Adrenal gland (tissue), 12 donors: ENCODE results near the gene MT1A. TPM values are rescaled to one million over a fixed set of nuclear protein-coding genes. Genes with fewer than 3 reads are reported as not detected.

Experiments used
- DNase-seq, 7 donors: peaks; one replicate each; pipeline ENCODE4 v3.0.0-alpha.2; 2019 to 2020
- H3K27ac ChIP-seq, 5 donors: fragments of 200-600 bp; sonication (generic) in 4 of 5; 1 replicate in 3 of 5; 2 replicates in 2 of 5; pipeline versions ENCODE4 v1.5.1 to v1.8.0; 2016 to 2020; ENCODE audit warnings: mild to moderate bottlenecking in 1 of 5
- H3K27me3 ChIP-seq: fragments of 200-600 bp; 2 replicates; pipeline ENCODE4 v1.8.0; 2021
- H3K36me3 ChIP-seq, 2 donors: fragments of 200-600 bp; replicated peaks in 1 of 2; 1 replicate in 1 of 2; 2 replicates in 1 of 2; pipeline versions ENCODE4 v1.5.1 to v1.8.0; 2018 to 2022
- H3K4me1 ChIP-seq, 2 donors: fragments of 200-600 bp; replicated peaks in 1 of 2; 1 replicate in 1 of 2; 2 replicates in 1 of 2; pipeline versions ENCODE4 v1.5.1 to v1.8.0; 2018 to 2021
- H3K4me3 ChIP-seq, 4 donors: fragments of 200-600 bp; sonication (generic) in 3 of 4; one replicate each; pipeline ENCODE4 v1.5.1; 2016 to 2018
- H3K9me3 ChIP-seq, 3 donors: fragments of 200-600 bp; sonication (generic) in 1 of 3; replicated peaks in 1 of 3; 1 replicate in 2 of 3; 2 replicates in 1 of 3; pipeline versions ENCODE4 v1.5.1 to v1.8.0; 2016 to 2021
- CTCF ChIP-seq, 6 experiments: fragments of 450-650 bp in 4 of 6; fragments of 200-600 bp in 2 of 6; sonication (generic) in 1 of 6; IDR thresholded peaks; 1 replicate in 5 of 6; 2 replicates in 1 of 6; pipeline versions ENCODE4 v1.5.1 to v1.8.0; 2016 to 2021; ENCODE audit warnings: antibody characterized with exemption in 6 of 6, mild to moderate bottlenecking in 2 of 6, moderate library complexity in 1 of 6
- POLR2A ChIP-seq, 2 donors: fragments of 450-650 bp; IDR thresholded peaks; one replicate each; pipeline ENCODE4 v1.6.1; 2017; ENCODE audit warnings: antibody characterized with exemption in 2 of 2, mild to moderate bottlenecking in 2 of 2, moderate library complexity in 1 of 2
- WGBS, 4 donors: extraction: QIAGEN DNeasy Blood & Tissue Kit in 2 of 4; methylation state at CpG; one replicate each; pipeline versions ENCODE4 v1.1.5 to v1.1.7; 2013 to 2017; 5-methylcytosine and 5-hydroxymethylcytosine counted together
- intact Hi-C, 2 donors: fragments of 100-400 bp; cut with DNase I; formaldehyde crosslinking; loops; one replicate each; pipeline versions ENCODE4 v1.14.1 to v1.15.0; 2022 to 2023
- polyA plus RNA-seq, 3 donors: library from polyadenylated mRNA; stranded (reverse); fragments of 200-250 nt in 2 of 3; fragments of 350-450 nt in 1 of 3; fragmentation: Illumina TruSeq in 1 of 3; extraction: RNeasy Lipid Tissue Mini Kit (QIAGEN cat#74804) in 1 of 3; gene quantifications; one replicate each; pipeline ENCODE4 v1.2.3, GENCODE V29; 2013 to 2014
- total RNA-seq, 9 donors: library from RNA; depleted of rRNA in 4 of 9; stranded (reverse); fragments of >200 nt in 4 of 9; fragments of 120-200 nt in 1 of 9; fragmentation: NEBNext Ultra II Directional in 1 of 9; extraction: Animal tissue kit (Norgen Biotek cat#: 25700) in 1 of 9; gene quantifications; one replicate each; pipeline versions ENCODE4 v1.1.0 to v1.2.4, GENCODE V29; 2013 to 2023
- donor health status: healthy with polysubstance abuse.
- donor health status: Bipolar disorder and iron deficiency.
- donor health status: DM: yes; HTN: yes; CAD: no.
- donor health status: DM: no; HTN: no; CAD: no.
- donor health status: DM: no; HTN: no; CAD: no.
- donor health status: DM: yes; HTN: yes; CAD: no.

Gene MT1A
- total and polyA plus RNA-seq, 12 donors = 6.9 to 273 (median 19.4) TPM; not detected in 1

- Histone ChIP-seq H3K27me3 (no peaks in the 10 kb centered on the region), H3K4me3 (peak overlapping the region in 1 of 4 donors; percentile 66), H3K9me3 (no peaks in the 10 kb centered on the region), H3K36me3 (no peaks in the 10 kb centered on the region), H3K27ac (peak overlapping the region in 1 of 5 donors; percentile 89), H3K4me1 (peaks cover 23 to 26% of the 10 kb centered on the region in 2 donors)
- intact Hi-C loops = no loop called here
- no peak for DNase-seq
- WGBS, 4 donors = 62 to 78% (median 68%) methylated on average over 5 of the region's 5 CpGs
- TF ChIP-seq POLR2A (IDR thresholded peaks at IDR 0.05) (no peak), CTCF (IDR thresholded peaks at IDR 0.05) (no peak)
These were observed 45.1 kb downstream of the MT1A start for GRCh38 chr16:56683424-56684172.

- H3K4me1 ChIP-seq = peaks cover 23 to 26% of the 10 kb centered on the region in 2 donors
- H3K27ac ChIP-seq = peak overlapping the region in 1 of 5 donors; percentile 51
- no peaks in the 10 kb centered on the region for H3K36me3 ChIP-seq
- H3K4me3 ChIP-seq = no peak overlapping the region
- 65 to 70% (median 67%) methylated on average over 4 of the region's 4 CpGs for WGBS, 4 donors
- no peaks in the 10 kb centered on the region for H3K9me3 ChIP-seq
- no peak for DNase-seq
- TF ChIP-seq CTCF (IDR thresholded peaks at IDR 0.05) (no peak), POLR2A (IDR thresholded peaks at IDR 0.05) (no peak)
- intact Hi-C loops = no loop called here
- no peaks in the 10 kb centered on the region for H3K27me3 ChIP-seq
These were observed 45.9 kb downstream of the MT1A start for GRCh38 chr16:56684256-56684925.

- no peaks in the 10 kb centered on the region for H3K36me3 ChIP-seq
- H3K27me3 ChIP-seq = no peaks in the 10 kb centered on the region
- no peak overlapping the region for H3K4me3 ChIP-seq
- peaks cover 23 to 26% of the 10 kb centered on the region in 2 donors for H3K4me1 ChIP-seq
- no peak for TF ChIP-seq CTCF (IDR thresholded peaks at IDR 0.05)
- no peak for TF ChIP-seq POLR2A (IDR thresholded peaks at IDR 0.05)
- H3K27ac ChIP-seq = peak overlapping the region in 1 of 5 donors; percentile 51
- no peaks in the 10 kb centered on the region for H3K9me3 ChIP-seq
- no peak for DNase-seq
- WGBS, 4 donors = 85 to 95% (median 89%) methylated on average over 3 to 4 of the region's 4 CpGs
- intact Hi-C loops = loop anchor here in 1 of 2 donors (5.0 kb wide), 1 partner anchor 83 kb away; no protein-coding TSS in a partner anchor
These were observed 46.6 kb downstream of the MT1A start for GRCh38 chr16:56684926-56685590.

- intact Hi-C loops = loop anchor here in 1 of 2 donors (5.0 kb wide), 1 partner anchor 84 kb away; no protein-coding TSS in a partner anchor
- Histone ChIP-seq H3K4me1 (peaks cover 15 to 16% of the 10 kb centered on the region in 2 donors), H3K36me3 (no peaks in the 10 kb centered on the region), H3K27me3 (no peaks in the 10 kb centered on the region), H3K27ac (no peak overlapping the region), H3K9me3 (no peaks in the 10 kb centered on the region), H3K4me3 (no peak overlapping the region)
- WGBS, 4 donors = 89 to 97% (median 93%) methylated on average over 7 of the region's 7 CpGs
- DNase-seq = no peak
- TF ChIP-seq CTCF (IDR thresholded peaks at IDR 0.05) (no peak), POLR2A (IDR thresholded peaks at IDR 0.05) (no peak)
These were observed 48.3 kb downstream of the MT1A start for GRCh38 chr16:56686758-56687157.
